DOHH2 (cell line): ENCODE measurements around the gene WHRN.

ENCODE experiments used
- CTCF ChIP-seq: fragments of 200-600 bp; sonication (generic); IDR thresholded peaks from one replicate; pipeline ENCODE4 v1.5.1; 2014; ENCODE audit warnings: antibody characterized with exemption, mild to moderate bottlenecking, low read depth, low read length; ENCODE audit not compliant: poor library complexity, severe bottlenecking
- EZH2phosphoT487 ChIP-seq: fragments of 200-600 bp; sonication (generic); IDR thresholded peaks from 2 replicates; pipeline ENCODE4 v1.6.1; 2017; ENCODE audit warnings: borderline replicate concordance, mild to moderate bottlenecking, antibody characterized with exemption, low read length, moderate library complexity, mixed read lengths

DNA sequence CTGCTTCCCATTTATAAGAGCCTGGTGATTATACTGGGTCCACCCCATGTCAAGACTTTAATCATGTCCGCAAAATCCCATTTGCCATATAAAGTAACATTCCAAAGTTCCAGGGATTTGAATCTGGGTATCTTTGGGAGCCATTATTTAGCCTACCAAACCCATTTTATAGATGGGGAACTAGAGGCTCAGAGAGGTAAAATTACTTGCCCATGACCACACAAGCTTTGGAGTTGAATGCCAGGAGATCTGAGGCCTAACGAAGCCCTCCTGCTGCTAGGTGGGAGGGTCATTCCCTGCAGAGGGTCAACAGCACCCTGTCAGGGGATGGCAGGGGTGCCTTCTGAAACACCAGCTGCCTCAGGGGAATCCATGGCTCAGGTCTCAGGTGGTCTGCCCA is 104.5 kb downstream of the WHRN start:
- TF ChIP-seq CTCF = no peak
- TF ChIP-seq EZH2phosphoT487 = no peak
